Astrocyte (in vitro differentiated cells and primary cell): ENCODE results near the gene HECTD4.

Experiments
- CTCF ChIP-seq: IDR thresholded peaks from 2 replicates; pipeline ENCODE4 v1.5.1; 2011; ENCODE audit warnings: low read depth, mild to moderate bottlenecking, inconsistent platforms, low read length, moderate library complexity; ENCODE audit not compliant: insufficient read depth
- EZH2 ChIP-seq: IDR thresholded peaks from 2 replicates; pipeline ENCODE4 v1.6.1; 2012; ENCODE audit warnings: mild to moderate bottlenecking, low read length, inconsistent platforms; ENCODE audit not compliant: insufficient read depth

- TF ChIP-seq CTCF (no peak), EZH2 (no peak)
Observed at GRCh38 chr12:112169966-112170365, 212.3 kb downstream of the HECTD4 start.
